GM18858 (cell line): Measurements from ENCODE around the gene TCHP.
"Not testable (repeated sequence)": the region's sequence is repeated elsewhere in the genome, so short reads cannot be mapped to it uniquely, and the experiment has no call there.

ENCODE experiments used
- ATAC-seq: cut with Tn5 transposase; IDR thresholded peaks from one replicate; pipeline ENCODE4 v1.9.1; 2021; ENCODE audit not compliant: unreplicated experiment

The TCHP gene

DNA sequence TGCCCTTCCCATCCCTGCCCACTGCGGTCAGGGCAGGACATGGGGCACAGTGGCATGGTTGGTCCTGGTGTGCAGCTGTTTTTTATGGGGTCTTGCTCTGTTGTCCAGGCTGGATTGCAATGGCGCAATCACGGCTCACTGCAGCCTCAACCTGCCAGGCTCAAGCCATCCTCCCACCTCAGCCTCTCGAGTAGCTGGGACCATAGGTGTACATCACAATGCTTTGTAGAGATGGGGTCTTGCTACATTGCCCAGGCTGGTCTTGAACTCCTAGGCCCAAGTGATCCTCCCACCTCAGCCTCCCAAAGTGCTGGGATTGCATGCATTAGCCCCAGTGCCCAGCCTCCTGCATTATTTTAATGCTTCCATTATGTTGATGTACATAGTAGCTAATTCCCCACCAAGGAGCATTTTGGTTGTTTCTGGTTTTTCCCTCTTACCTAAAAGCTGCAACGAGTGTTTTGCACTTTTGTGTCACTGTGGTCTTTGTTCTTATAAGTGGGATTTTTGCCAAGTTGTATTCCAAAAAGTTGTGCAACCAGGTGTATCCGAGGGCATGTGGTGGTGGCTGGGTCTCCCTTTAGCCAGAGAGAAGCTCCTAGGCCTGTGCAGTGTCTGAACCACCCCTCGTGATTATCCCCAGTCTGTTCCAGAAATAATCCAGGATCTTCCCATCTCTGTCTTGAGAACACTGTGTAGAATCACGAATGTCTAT is 10.3 kb downstream of the TCHP start:
- ATAC-seq = no peak

DNA sequence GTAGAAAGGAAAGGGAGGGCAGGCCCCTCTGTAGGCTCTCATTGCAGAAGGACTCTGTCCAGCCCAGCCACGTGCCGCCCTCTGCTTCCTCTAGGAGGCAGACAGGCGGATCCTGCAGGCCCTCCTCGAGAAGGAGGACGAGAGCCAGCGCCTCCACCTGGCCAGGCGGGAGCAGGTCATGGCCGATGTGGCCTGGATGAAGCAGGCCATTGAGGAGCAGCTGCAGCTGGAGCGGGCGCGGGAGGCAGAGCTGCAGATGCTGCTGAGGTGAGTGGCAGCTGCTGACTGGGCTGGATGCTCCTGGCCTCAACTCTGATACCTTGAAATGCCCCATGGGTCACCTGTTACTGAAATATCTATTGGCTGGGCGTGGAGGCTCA is 10.9 kb downstream of the TCHP start:
- ATAC-seq = no peak

DNA sequence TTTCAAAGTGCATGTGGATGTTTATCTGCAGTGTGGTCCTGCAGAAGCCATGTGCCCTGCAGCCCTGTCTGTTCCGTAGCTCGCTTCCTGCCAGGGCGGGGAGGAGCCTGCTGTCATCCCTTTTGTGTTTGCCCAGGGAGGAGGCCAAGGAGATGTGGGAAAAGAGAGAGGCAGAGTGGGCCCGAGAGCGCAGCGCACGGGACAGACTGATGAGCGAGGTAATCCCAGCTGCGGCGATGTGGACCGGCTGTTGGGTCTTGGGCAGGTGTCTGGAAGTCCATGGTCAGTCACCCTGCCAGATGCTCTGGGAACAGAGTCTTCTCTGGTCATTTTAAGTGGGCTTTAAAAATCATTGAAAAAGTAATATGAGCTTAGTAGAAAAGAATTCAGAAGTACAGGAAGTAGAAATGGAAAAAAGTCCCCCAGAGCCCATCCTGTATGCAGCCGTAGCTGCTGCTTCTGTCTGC is 12.8 kb downstream of the TCHP start:
- no peak for ATAC-seq

DNA sequence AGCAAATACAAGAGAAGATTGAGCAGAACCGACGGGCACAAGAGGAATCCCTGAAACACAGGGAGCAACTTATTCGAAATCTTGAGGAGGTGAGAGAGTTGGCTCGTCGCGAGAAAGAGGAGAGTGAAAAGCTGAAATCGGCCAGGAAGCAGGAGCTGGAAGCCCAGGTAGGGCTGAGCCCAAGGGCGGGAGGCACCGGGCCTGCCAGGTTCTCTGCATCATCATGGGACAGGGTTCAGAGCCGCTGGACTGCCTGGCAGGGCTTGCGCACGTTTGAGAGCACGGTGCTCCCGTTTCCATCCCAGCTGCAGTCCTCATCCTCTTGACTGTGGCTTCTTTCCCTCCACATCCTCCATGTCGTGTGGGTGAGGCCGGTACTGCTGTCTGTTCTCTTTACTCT is 14.4 kb downstream of the TCHP start:
- no peak for ATAC-seq

DNA sequence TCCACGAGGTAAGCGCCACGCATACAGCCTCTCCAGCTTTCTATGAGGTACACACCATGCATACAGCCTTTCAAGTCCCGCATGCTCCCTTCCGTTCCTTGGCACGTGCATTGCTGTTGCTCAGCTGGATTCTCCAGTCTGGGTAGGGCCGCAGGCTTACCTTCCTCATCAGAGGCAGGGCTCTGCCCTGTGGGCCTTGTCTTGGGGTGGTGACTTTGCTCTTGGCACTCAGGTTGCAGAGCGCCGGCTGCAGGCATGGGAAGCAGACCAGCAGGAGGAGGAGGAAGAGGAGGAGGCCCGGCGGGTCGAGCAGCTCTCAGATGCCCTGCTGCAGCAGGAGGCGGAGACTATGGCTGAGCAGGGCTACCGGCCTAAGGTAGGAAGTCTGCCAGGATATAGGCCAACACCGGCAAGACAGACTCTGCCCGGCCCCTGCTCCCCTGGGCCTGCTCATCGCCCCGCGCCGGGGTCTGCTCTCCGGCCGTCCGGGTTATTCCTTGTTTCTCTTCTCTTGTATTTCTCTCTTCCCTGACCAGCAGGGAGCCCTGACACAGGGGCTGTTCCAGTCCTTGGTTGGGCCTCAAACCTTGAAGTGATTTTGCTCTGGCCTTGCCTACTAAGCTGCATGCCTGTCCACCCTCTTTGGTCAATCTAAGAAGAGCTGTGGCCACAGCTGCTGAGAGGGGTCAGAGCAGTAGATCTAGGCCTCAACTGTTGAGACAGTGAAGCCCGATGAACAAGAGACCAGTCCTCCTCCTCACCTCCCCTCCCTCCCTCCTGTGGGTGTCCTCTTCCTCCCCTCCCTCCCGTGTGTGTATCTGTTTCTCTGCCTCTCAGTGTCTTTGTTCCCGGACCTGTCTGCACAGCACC is 15.3 kb downstream of the TCHP start:
- no peak for ATAC-seq

DNA sequence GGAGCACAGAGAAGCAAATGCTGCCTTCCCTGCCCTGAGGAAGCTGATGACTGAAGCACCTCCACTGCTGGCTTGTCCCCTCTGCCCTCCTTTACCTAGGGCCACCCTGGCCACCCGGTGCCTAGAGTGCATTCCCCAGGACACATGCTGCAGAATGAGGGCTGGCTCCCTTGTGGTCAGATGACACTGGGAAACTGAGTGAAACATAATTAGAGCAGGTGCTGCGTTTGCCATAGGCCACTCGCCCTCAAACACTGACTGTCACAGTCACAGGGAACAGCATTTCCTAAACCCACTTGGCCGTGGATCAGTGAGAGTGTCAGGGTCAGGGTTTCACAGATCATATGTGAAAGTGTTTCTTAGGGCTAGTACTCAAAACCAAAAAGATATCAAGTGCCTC is 16.0 kb downstream of the TCHP start:
- no peak for ATAC-seq

DNA sequence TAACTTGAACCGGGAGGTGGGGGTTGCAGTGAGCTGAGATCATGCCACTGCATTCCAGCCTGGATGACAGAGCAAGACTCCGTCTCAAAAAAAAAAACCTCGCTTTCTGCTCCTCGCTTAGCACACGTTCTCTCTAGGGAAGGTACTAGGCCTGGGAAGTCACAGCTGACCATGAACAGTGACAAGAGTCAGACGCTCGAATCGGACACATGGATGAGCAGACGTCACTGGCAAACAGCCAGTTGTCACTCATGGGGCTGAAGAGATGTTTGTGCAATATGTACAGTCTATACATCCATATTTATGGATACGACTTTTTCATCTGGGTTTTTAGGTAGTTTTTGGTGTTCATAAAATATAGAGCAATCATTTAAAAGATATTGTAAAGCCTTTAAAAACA is 19.4 kb downstream of the TCHP start:
- ATAC-seq = no peak

DNA sequence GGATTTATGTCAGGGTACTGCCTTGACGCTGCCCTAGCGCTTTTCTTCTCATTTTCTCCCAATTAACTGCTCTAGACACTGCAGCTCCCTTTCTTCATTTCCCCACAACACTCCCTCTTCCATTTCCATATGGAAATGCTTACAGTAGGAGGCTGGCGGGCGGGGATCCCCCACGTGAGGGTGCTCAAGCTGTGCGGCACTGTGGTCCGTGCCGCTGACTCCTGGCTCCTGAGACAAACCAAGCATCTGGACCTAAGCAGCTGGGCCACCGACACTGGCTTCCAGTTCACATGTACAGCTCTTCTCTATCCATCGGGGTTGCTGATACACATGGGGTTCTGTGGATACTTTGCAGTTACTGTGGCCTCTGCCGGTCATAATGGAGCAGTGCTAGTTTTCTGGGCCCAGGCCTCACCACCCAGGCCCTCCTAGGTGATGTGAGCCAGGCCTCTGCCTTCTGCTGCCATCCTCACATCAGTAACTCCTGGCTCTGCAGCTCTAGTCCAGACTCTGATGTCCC is 20.2 kb downstream of the TCHP start:
- no peak for ATAC-seq

DNA sequence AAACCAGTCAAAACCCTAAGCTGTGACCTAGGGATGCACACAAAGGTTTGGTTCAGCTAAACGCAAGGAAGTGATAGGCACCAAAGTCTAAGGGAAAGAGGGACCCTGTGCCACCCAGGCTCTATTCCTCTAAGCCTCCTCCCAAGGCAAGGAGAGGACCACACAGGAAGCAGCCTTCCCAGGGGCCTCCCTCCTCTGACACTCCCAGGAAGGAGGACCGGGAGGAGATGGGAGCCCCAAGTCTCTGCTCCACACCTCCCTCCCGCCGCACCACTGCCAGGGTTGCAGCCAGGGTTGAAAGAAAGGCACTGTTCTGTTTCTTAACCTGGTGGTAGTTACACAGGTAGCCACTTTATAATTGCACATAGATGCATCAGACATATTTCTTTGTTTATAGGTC is 21.9 kb downstream of the TCHP start:
- no peak for ATAC-seq

DNA sequence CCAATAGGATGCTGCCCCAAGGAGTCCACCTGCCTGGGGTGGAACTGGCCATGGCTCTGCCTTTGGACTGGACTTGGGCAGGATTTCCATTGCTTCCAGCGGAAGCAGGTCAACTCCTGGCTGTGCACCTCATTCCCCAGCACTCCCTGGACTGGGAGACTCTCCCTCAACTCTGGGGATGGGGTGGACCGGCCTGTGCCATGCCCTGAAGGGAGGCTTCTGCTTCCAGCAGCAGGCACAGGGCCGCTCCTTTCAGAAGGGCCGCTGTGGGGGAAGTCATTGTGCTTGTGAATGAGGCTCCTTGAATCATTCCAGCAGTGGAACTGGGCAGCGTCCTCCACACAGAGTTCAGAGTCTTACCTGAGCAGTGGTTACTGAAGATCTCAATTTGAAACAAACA is 23.0 kb downstream of the TCHP start:
- no peak for ATAC-seq

DNA sequence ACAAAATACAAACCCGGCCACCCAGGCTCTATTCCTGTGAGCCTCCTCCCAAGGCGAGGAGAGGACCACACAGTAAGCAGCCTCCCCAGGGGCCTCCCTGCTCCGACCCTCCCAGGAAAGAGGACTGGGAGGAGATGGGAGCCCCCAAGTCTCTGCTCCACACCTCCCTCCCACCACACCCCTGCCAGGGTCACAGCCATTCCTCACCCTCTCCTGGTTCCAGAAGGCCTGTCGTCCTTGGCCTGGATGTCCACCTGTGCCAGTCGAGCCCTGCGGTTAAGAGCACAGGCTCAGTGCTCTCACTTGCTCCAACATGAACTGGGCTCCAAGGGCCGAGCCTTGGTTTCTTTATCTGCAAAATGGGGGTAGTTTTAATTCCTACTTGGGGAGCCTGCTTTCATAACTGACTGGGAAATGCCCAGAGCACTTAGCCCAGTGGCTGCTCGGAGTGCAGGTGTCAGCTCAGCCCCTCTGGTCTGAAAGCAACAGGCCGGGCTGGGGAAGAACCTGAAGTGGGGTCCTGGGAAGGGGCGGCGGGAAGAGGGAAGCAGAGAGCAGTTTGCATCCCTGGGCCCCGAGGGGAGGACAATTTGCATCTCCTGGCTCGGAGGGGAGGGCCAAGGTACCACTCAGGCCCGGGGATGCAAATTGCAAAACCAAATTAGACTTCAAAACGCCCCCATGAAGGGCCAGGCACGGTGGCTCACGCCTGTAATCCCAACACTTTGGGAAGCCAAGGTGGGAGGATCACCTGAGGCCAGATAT is 23.6 kb downstream of the TCHP start:
- ATAC-seq = no peak

DNA sequence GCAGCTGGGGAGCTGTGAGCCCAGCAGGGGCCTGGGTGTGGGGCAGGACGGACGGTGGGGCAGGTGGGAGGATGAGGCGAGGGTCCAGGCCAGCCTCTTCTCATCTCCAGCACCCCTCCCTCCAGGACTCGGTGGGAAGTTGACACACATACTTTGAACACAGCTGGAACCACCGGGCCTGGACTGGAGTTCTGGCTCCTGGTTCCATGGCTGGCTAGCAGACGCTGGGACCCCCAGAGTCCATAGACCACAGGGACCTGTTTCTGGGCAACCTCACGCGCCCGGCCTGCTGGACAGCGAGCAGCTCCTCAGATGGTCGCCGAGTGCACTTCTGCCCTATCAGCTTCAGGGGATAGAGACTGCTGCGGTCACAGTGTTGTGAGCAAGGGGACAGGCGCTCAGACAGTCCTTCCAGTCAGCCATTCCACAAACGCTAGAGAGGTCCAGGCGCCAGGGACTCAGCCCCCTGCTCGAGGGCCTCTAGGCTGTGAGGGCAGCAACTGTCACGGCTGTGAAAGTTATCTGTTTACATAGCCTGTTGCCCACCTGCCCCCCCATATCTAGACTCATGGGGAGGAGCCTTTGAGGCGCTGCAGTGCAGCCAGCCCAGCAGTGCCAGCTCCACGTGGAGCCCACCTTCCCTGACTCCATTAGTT is 25.2 kb downstream of the TCHP start:
- no peak for ATAC-seq

DNA sequence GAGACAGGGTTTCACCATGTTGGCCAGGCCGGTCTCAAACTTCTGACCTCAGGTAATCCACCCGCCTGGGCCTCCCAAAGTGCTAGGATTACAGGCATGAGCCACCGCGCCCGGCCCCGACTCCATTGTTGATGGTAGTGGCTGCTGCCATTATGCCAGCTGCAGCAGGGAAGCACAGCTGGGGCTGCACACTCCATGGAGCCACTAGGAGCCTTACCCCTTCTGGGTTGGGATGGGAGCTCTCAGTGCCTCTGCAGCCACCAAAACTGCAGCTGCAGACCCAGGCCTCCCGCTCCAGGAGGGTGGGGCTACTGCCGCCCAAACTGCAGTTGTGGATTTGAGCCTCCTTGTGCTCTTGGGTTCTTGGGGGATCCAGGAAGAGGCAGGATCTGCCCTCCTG is 25.9 kb downstream of the TCHP start:
- ATAC-seq = no peak

DNA sequence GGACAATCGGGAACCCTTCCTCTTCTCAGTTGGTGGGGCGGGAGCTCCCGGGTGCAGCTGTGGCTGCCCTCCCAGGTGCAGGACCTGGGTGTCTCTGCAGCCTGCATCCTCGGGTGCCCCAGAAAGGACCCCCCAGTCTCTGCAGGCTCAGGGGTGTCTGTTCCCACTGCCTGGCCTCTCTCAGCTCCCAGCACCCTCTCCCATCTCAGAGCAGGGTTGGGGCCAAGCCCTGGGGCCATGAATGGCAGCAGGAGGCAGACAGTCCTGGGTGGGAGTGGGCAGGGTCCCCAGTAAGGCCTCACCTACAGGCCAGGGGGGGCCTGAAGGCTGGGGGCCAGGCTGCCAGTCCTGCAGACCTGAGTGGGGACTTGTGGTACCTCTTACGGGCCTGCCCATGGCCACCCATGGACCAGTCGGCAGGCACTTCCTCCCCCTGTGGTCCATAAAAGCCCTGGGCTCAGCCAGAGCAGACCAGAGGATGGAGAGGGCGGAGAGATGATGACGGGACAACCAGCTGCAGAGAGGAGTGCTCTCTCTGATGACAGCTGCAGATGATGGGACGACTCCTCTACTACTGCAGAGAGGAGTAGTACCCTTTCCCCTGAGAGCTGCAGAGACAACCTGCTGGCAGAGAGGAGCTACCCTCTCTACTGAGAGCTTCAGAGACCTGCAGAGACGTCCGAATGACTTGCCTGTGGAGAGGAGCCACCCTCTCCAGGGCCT is 26.6 kb downstream of the TCHP start:
- no peak for ATAC-seq

DNA sequence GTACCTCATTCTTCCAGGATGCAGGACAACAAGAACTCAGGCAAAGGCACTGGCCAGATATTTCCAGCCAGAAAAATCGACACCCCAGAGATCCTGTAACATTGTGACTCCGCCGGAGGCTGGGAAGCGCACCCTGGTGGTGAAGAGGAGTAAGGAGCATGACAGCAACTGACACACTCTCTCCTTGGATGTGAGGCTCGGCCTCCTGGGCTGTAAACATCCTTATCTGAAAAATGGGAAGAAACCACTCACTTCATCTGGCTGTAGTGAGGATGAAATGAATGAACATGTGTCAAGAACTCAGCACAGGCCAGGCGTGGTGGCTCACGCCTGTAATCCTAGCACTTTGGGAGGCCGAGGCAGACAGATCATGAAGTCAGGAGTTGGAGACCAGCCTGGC is 27.5 kb downstream of the TCHP start:
- no peak for ATAC-seq

DNA sequence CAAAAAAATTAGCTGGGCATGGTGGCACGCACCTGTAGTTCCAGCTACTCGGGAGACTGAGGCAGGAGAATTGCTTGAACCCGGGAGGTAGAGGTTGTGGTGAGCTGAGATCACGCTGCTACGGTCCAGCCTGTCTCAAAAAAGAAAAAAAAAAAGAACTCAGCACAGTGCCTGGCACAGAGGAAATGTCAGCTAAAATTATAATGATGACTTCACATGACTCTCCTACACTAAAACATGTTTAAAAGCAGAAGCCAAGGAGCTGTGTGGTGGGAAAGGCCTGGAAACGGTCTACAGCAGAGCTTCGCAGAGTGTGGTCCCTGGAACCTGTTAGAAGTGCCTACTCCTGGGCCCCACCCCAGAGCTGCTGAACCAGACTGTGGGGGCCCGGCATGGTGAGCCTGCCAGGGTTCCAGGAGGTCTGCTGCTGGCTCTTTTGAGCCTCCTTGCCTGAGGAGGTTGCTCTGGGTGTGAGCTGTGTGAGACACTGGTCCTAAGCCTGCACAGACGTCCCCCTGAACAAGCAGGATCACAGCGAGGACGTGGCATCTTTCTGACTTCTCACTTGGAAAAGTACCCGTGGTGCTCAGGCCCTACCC is 28.1 kb downstream of the TCHP start:
- ATAC-seq = no peak

DNA sequence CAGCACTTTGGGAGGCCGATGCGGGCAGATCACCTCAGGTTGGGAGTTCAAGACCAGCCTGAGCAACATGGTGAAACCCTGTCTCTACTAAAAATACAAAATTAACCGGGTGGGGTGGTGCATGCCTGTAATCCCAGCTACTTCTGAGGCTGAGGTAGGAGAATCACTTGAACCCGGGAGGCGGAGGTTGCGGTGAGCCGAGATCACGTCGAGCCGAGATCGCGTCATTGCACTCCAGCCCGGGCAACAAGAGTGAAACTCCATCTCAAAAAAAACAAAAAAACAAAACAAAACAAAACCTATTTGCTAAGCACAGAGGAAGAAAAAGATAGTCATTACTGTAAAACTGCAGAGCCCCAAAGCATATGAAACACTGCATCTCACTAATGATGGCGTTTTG is 29.3 kb downstream of the TCHP start:
- not testable (repeated sequence) for ATAC-seq

DNA sequence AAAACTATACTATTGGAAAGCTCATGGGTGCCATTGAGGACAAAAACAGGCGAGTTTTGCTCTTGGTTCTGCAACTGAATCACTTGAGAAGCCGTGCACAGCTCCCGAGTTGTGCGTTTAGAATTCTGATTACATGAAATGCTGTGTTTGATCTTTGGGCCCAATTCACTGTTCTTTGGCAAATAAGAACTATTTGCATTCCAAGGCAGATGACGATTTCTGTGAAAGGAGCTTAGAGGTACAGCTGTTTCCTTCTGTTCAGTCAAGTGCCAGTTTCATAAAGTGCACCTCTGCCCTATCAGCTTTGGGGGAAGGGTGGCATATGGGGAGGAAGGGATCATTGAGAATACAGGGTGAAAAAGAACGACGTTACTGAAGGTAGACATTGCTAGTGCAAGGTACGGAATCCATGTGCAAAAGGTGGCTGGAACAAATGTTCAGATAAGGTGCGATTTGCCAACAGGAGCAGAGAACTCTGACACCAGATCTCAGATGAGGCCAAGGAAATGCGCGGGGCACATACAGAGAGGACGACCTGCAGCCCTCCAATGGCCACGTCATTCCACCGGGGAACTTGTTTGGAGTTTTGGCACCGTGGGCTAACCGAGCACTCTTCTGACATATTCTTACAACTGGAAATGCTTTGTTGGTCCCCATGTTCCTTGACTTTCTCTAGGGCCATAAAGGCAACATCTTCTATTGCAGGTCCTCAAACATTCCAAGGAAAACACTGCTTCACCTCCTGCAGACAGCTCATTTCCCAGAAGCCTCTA is 30.1 kb downstream of the TCHP start:
- ATAC-seq = no peak

DNA sequence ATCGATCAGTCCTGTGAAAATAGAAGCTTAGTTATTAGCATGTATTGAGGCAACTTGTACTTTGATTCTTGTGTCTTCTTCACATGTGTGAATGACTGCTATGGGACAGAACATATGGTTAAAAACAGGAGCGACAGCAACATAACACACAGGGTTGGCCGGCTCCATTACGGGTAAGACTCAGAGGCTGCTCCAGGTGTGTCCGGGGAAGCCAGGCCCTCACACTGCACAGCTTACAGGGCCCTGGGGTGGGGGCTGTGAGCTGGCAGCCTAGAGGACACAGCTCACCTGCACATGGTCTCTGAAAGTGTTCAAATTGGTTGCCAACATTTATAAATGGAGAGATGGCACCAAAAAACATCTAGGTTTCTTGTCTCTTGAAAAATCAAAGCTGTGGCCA is 31.1 kb downstream of the TCHP start:
- ATAC-seq = no peak
